CD4-positive, alpha-beta memory T cell (primary cell): ENCODE measurements around the gene COL4A1. TPM values are rescaled to one million over a fixed set of nuclear protein-coding genes. Genes with fewer than 3 reads are reported as not detected.
A peak's percentile ranks its signal among the peaks of the same experiment; 100 is the strongest.

ENCODE experiments used
- CTCF ChIA-PET: fragments of 350-600 bp; sonication (Branson Sonifier 250); formaldehyde crosslinking; loops from one replicate; lab custom pipeline; 2021; ENCODE audit warnings: inconsistent platforms; ENCODE audit not compliant: partially characterized antibody; lab: Charles Lee
- POLR2A ChIA-PET: fragments of 350-600 bp; sonication (Branson Sonifier 250); formaldehyde crosslinking; loops from one replicate; lab custom pipeline; 2021; ENCODE audit not compliant: partially characterized antibody; lab: Charles Lee
- DNase-seq, 5 donors: peaks; one replicate each; pipeline versions ENCODE4 v3.0.0 to v3.0.0-alpha.2; 2020 to 2022; ENCODE audit warnings: mixed read lengths in 1 of 5
- H3K27ac ChIP-seq: one replicate; pipeline ENCODE4 v1.7.0; 2013; ENCODE audit warnings: low read depth, low read length
- H3K27me3 ChIP-seq: 2 replicates; pipeline ENCODE4 v1.7.0; 2013; ENCODE audit warnings: mild to moderate bottlenecking, low read length, moderate library complexity; ENCODE audit not compliant: insufficient read depth
- H3K36me3 ChIP-seq: 2 replicates; pipeline ENCODE4 v1.7.0; 2013; ENCODE audit warnings: mild to moderate bottlenecking, low read length, moderate library complexity; ENCODE audit not compliant: insufficient read depth
- H3K4me1 ChIP-seq: 2 replicates; pipeline ENCODE4 v1.7.0; 2013; ENCODE audit warnings: mild to moderate bottlenecking, low read length, moderate library complexity; ENCODE audit not compliant: insufficient read depth
- H3K4me3 ChIP-seq, 2 donors: one replicate each; pipeline ENCODE4 v1.7.0; 2013; ENCODE audit warnings: low read length in 2 of 2, mild to moderate bottlenecking in 1 of 2
- H3K9me3 ChIP-seq, 2 donors: one replicate each; pipeline ENCODE4 v1.7.0; 2013; ENCODE audit warnings: low read length in 2 of 2, control low read depth in 1 of 2; ENCODE audit not compliant: control insufficient read depth in 1 of 2
- H3K27ac Mint-ChIP-seq, 7 donors: one replicate each; pipeline ENCODE4 v1.8.0; 2020 to 2021; ENCODE audit warnings: mixed read lengths in 7 of 7, mild to moderate bottlenecking in 6 of 7, inconsistent platforms in 3 of 7, moderate library complexity in 3 of 7
- H3K27me3 Mint-ChIP-seq, 2 donors: one replicate each; pipeline ENCODE4 v1.8.0; 2020 to 2021; ENCODE audit warnings: mixed read lengths in 2 of 2
- H3K36me3 Mint-ChIP-seq, 2 donors: one replicate each; pipeline ENCODE4 v1.8.0; 2020 to 2021; ENCODE audit warnings: mixed read lengths in 2 of 2, inconsistent platforms in 1 of 2, mild to moderate bottlenecking in 1 of 2
- H3K4me1 Mint-ChIP-seq, 4 donors: one replicate each; pipeline ENCODE4 v1.8.0; 2020 to 2021; ENCODE audit warnings: mixed read lengths in 4 of 4, mild to moderate bottlenecking in 1 of 4
- H3K4me3 Mint-ChIP-seq, 8 donors: one replicate each; pipeline ENCODE4 v1.8.0; 2020 to 2021; ENCODE audit warnings: mixed read lengths in 8 of 8, mild to moderate bottlenecking in 7 of 8, moderate library complexity in 6 of 8, inconsistent platforms in 3 of 8
- H3K9me3 Mint-ChIP-seq, 8 donors: one replicate each; pipeline ENCODE4 v1.8.0; 2020 to 2021; ENCODE audit warnings: mixed read lengths in 8 of 8, mild to moderate bottlenecking in 5 of 8, inconsistent platforms in 3 of 8, moderate library complexity in 1 of 8
- intact Hi-C: fragments of 100-400 bp; cut with micrococcal nuclease; formaldehyde crosslinking; loops from one replicate; pipeline ENCODE4 v1.15.1; 2023
- polyA plus RNA-seq, 2 donors: library from polyadenylated mRNA; unstranded; fragments of 300-500 nt; fragmentation: Illumina TruSeq; gene quantifications; one replicate each; pipeline ENCODE4 v1.2.3, GENCODE V29; 2021
- total RNA-seq, 2 experiments: library from RNA; stranded (reverse); gene quantifications; one replicate each; pipeline ENCODE4 v1.2.3, GENCODE V29; 2021

Gene COL4A1
- total and polyA plus RNA-seq, 4 experiments from 2014 or later, result not detected

GRCh38 chr13:110150384-110151101 lies 156.4 kb downstream of the COL4A1 start:
- ChIA-PET CTCF (no interaction called here), POLR2A (no interaction called here)
- H3K9me3 ChIP-seq, result no peaks in the 10 kb centered on the region
- H3K4me1 ChIP-seq, result no peaks in the 10 kb centered on the region
- H3K36me3 Mint-ChIP-seq, result no peaks in the 10 kb centered on the region
- H3K27me3 ChIP-seq, result no peaks in the 10 kb centered on the region
- peaks cover 0 to 3% (median under 1%) of the 10 kb centered on the region in 8 donors for H3K9me3 Mint-ChIP-seq
- no peak for DNase-seq
- intact Hi-C loops, result no loop called here
- peaks cover 1 to 6% of the 10 kb centered on the region in 2 donors for H3K27me3 Mint-ChIP-seq
- H3K4me3 ChIP-seq, result no peak overlapping the region
- H3K4me1 Mint-ChIP-seq, result no peaks in the 10 kb centered on the region
- H3K36me3 ChIP-seq, result no peaks in the 10 kb centered on the region
- H3K27ac Mint-ChIP-seq, result no peak overlapping the region
- H3K27ac ChIP-seq, result no peak overlapping the region
- no peak overlapping the region for H3K4me3 Mint-ChIP-seq

GRCh38 chr13:110149036-110149435 lies 157.9 kb downstream of the COL4A1 start:
- H3K9me3 ChIP-seq, result no peaks in the 10 kb centered on the region
- ChIA-PET POLR2A (no interaction called here), CTCF (no interaction called here)
- no peaks in the 10 kb centered on the region for H3K36me3 ChIP-seq
- DNase-seq, result no peak
- no peaks in the 10 kb centered on the region for H3K27me3 ChIP-seq
- peaks cover 0 to 3% (median 0%) of the 10 kb centered on the region in 8 donors for H3K9me3 Mint-ChIP-seq
- H3K4me3 ChIP-seq, result no peak overlapping the region
- peaks cover 3% of the 10 kb centered on the region in 2 donors for H3K27me3 Mint-ChIP-seq
- intact Hi-C loops, result no loop called here
- H3K27ac Mint-ChIP-seq, result no peak overlapping the region
- H3K4me1 Mint-ChIP-seq, result no peaks in the 10 kb centered on the region
- no peak overlapping the region for H3K4me3 Mint-ChIP-seq
- H3K4me1 ChIP-seq, result no peaks in the 10 kb centered on the region
- no peaks in the 10 kb centered on the region for H3K36me3 Mint-ChIP-seq
- H3K27ac ChIP-seq, result no peak overlapping the region

GRCh38 chr13:110140099-110140498 lies 166.9 kb downstream of the COL4A1 start:
- no peaks in the 10 kb centered on the region for H3K36me3 ChIP-seq
- intact Hi-C loops, result no loop called here
- no peaks in the 10 kb centered on the region for H3K36me3 Mint-ChIP-seq
- peaks cover 14% of the 10 kb centered on the region for H3K4me1 ChIP-seq
- CTCF ChIA-PET, result no interaction called here
- no peaks in the 10 kb centered on the region for H3K9me3 ChIP-seq
- H3K27me3 Mint-ChIP-seq, result peaks cover 4 to 6% of the 10 kb centered on the region in 2 donors
- H3K4me1 Mint-ChIP-seq, result peaks cover 1 to 12% (median 11%) of the 10 kb centered on the region in 4 donors
- H3K27me3 ChIP-seq, result peaks cover 4% of the 10 kb centered on the region
- H3K4me3 ChIP-seq, result no peak overlapping the region
- peaks cover 0 to 21% (median 7%) of the 10 kb centered on the region in 8 donors for H3K9me3 Mint-ChIP-seq
- peak overlapping the region in 1 of 8 donors; percentile 15 for H3K4me3 Mint-ChIP-seq
- no peak overlapping the region for H3K27ac ChIP-seq
- DNase-seq, result no peak
- POLR2A ChIA-PET, result no interaction called here
- H3K27ac Mint-ChIP-seq, result peak overlapping the region in 2 of 7 donors; percentile 0 to 62

GRCh38 chr13:110138700-110139036 lies 168.3 kb downstream of the COL4A1 start:
- Histone ChIP-seq H3K27me3 (peaks cover 4% of the 10 kb centered on the region), H3K9me3 (no peaks in the 10 kb centered on the region), H3K36me3 (no peaks in the 10 kb centered on the region), H3K4me1 (peaks cover 14% of the 10 kb centered on the region), H3K27ac (no peak overlapping the region), H3K4me3 (no peak overlapping the region)
- CTCF ChIA-PET, result no interaction called here
- intact Hi-C loops, result no loop called here
- DNase-seq, result no peak
- H3K27me3 Mint-ChIP-seq, result peaks cover 4 to 8% of the 10 kb centered on the region in 2 donors
- H3K27ac Mint-ChIP-seq, result no peak overlapping the region
- H3K36me3 Mint-ChIP-seq, result no peaks in the 10 kb centered on the region
- POLR2A ChIA-PET, result no interaction called here
- peaks cover 1 to 12% (median 11%) of the 10 kb centered on the region in 4 donors for H3K4me1 Mint-ChIP-seq
- H3K4me3 Mint-ChIP-seq, result peak overlapping the region in 7 of 8 donors; percentile 7 to 68 (median 25)
- H3K9me3 Mint-ChIP-seq, result peaks cover 0 to 15% (median 7%) of the 10 kb centered on the region in 8 donors

- no peaks in the 10 kb centered on the region for H3K9me3 ChIP-seq
- peak; percentile 10 to 64 (median 22) for DNase-seq
- H3K9me3 Mint-ChIP-seq, result peaks cover 0 to 13% (median 6%) of the 10 kb centered on the region in 8 donors
- peaks cover 4 to 8% of the 10 kb centered on the region in 2 donors for H3K27me3 Mint-ChIP-seq
- H3K27me3 ChIP-seq, result peaks cover 4% of the 10 kb centered on the region
- H3K36me3 Mint-ChIP-seq, result no peaks in the 10 kb centered on the region
- H3K27ac Mint-ChIP-seq, result peak overlapping the region in 3 of 7 donors; percentile 18 to 74 (median 29)
- intact Hi-C loops, result no loop called here
- peaks cover 1 to 12% (median 11%) of the 10 kb centered on the region in 4 donors for H3K4me1 Mint-ChIP-seq
- ChIA-PET POLR2A (no interaction called here), CTCF (no interaction called here)
- peaks cover 14% of the 10 kb centered on the region for H3K4me1 ChIP-seq
- peak overlapping the region; percentile 7 to 22 for H3K4me3 ChIP-seq
- H3K36me3 ChIP-seq, result no peaks in the 10 kb centered on the region
- H3K27ac ChIP-seq, result no peak overlapping the region
- peak overlapping the region; percentile 59 to 89 (median 83) for H3K4me3 Mint-ChIP-seq
Observed at GRCh38 chr13:110138010-110138699, 168.8 kb downstream of the COL4A1 start.

- no peaks in the 10 kb centered on the region for H3K36me3 ChIP-seq
- H3K27me3 ChIP-seq, result peaks cover 4% of the 10 kb centered on the region
- Mint-ChIP-seq H3K4me1 (peaks cover 1 to 12% (median 11%) of the 10 kb centered on the region in 4 donors), H3K9me3 (peaks cover 0 to 8% (median 2%) of the 10 kb centered on the region in 8 donors), H3K36me3 (no peaks in the 10 kb centered on the region), H3K27me3 (peaks cover 6 to 7% of the 10 kb centered on the region in 2 donors), H3K27ac (peak overlapping the region in 3 of 7 donors; percentile 18 to 74 (median 29)), H3K4me3 (peak overlapping the region; percentile 59 to 89 (median 83))
- H3K27ac ChIP-seq, result no peak overlapping the region
- no peak for DNase-seq
- intact Hi-C loops, result no loop called here
- POLR2A ChIA-PET, result no interaction called here
- H3K9me3 ChIP-seq, result no peaks in the 10 kb centered on the region
- peak overlapping the region; percentile 7 to 22 for H3K4me3 ChIP-seq
- CTCF ChIA-PET, result no interaction called here
- peaks cover 14% of the 10 kb centered on the region for H3K4me1 ChIP-seq
Observed at GRCh38 chr13:110137680-110138009, 169.3 kb downstream of the COL4A1 start.
